Measurements from ENCODE around the gene EIF2AK2.

GRCh38 chr2:37198681-37199065 lies 41.9 kb upstream of the EIF2AK2 start:
- no peak for TF ChIP-seq CTCF (conservative IDR thresholded peaks at IDR 0.05; ENCODE audit: low read depth in 2 of 2)
- TF ChIP-seq EZH2 (IDR thresholded peaks at IDR 0.05; ENCODE audit: low read depth, unreplicated experiment) = no peak
- TF ChIP-seq REST (IDR thresholded peaks at IDR 0.05; ENCODE audit: unreplicated experiment) = no peak
- no peak for TF ChIP-seq STAT1 (IDR thresholded peaks at IDR 0.05; ENCODE audit: unreplicated experiment)
- TF ChIP-seq POLR2AphosphoS5 (IDR thresholded peaks at IDR 0.05; ENCODE audit: low read depth) = 0 out of 2 replicates have a peak, but pooled peaks have one; percentile 17
- TF ChIP-seq ZNF331 (CRISPR knock-in tag; IDR thresholded peaks at IDR 0.05; ENCODE audit: low read depth) = no peak
- TF ChIP-seq EZH2phosphoT487 (IDR thresholded peaks at IDR 0.05; ENCODE audit: unreplicated experiment) = no peak
